ENCODE data around the gene SOCS1. TPM values are rescaled to one million over a fixed set of nuclear protein-coding genes. Genes with fewer than 3 reads are reported as not detected.

Gene SOCS1
- polyA plus RNA-seq, 1 of the 3 experiments (the other 2 are of a cell fraction) = 8.6 TPM

- Histone ChIP-seq H3K9me3 (no peaks in the 10 kb centered on the region), H3K27ac (ENCODE audit: low read depth in 2 of 2, low read length in 1 of 2) (no peak overlapping the region), H3K9me2 (no peaks in the 10 kb centered on the region), H4K20me1 (ENCODE audit: insufficient read depth) (no peaks in the 10 kb centered on the region), H3K4me1 (ENCODE audit: control insufficient read depth in 1 of 2, insufficient read depth in 2 of 2, low read depth in 1 of 2, low read length in 1 of 2) (no peaks in the 10 kb centered on the region), H3K27me3 (ENCODE audit: insufficient read depth) (no peaks in the 10 kb centered on the region), H3K4me3 (ENCODE audit: low read depth in 2 of 2, low read length in 1 of 2) (no peak overlapping the region), H3K79me2 (ENCODE audit: insufficient read depth) (no peaks in the 10 kb centered on the region), H3F3A (replicated peaks; ENCODE audit: insufficient read depth) (peaks cover 6% of the 10 kb centered on the region), H3K9ac (no peak overlapping the region), H3K4me2 (no peak overlapping the region), H3K36me3 (replicated peaks in 1 of 2; ENCODE audit: control insufficient read depth in 1 of 2, insufficient read depth in 2 of 2, low read length in 1 of 2) (no peaks in the 10 kb centered on the region), H2AFZ (ENCODE audit: low read depth) (no peak overlapping the region)
- TF ChIP-seq MAX (IDR thresholded peaks at IDR 0.05; ENCODE audit: low read depth) = no peak
- no peak for TF ChIP-seq FOXM1 (IDR thresholded peaks at IDR 0.05; ENCODE audit: low read depth)
- no peak for TF ChIP-seq TCF12 (IDR thresholded peaks at IDR 0.05)
- TF ChIP-seq POLR2AphosphoS5 (IDR thresholded peaks at IDR 0.05; ENCODE audit: low read depth, low read length) = no peak
- no peak for TF ChIP-seq RXRA (IDR thresholded peaks at IDR 0.05; ENCODE audit: borderline replicate concordance, low read depth)
- TF ChIP-seq YY1 (IDR thresholded peaks at IDR 0.05; ENCODE audit: low read depth) = no peak
- no peak for TF ChIP-seq GATA2 (CRISPR knock-in tag; IDR thresholded peaks at IDR 0.05)
- no peak for TF ChIP-seq RFX5 (IDR thresholded peaks at IDR 0.05; ENCODE audit: low read length)
- TF ChIP-seq SIN3A (IDR thresholded peaks at IDR 0.05; ENCODE audit: borderline replicate concordance, low read depth, low read length) = no peak
- no peak for TF ChIP-seq ZBTB33 (IDR thresholded peaks at IDR 0.05; ENCODE audit: borderline replicate concordance, low read depth)
- no peak for TF ChIP-seq USF1 (IDR thresholded peaks at IDR 0.05; ENCODE audit: borderline replicate concordance, low read depth)
- no peak for TF ChIP-seq IRF3 (IDR thresholded peaks at IDR 0.05; ENCODE audit: low read depth, low read length)
- TF ChIP-seq RAD21 (IDR thresholded peaks at IDR 0.05; ENCODE audit: low read length) = no peak
- TF ChIP-seq TEAD4 (IDR thresholded peaks at IDR 0.05; ENCODE audit: borderline replicate concordance, insufficient read depth) = no peak
- TF ChIP-seq RCOR1 (IDR thresholded peaks at IDR 0.05; ENCODE audit: low read length) = no peak
- no peak for TF ChIP-seq CHD2 (IDR thresholded peaks at IDR 0.05; ENCODE audit: low read length, partially characterized antibody)
- no peak for TF ChIP-seq FOXJ3 (CRISPR knock-in tag; IDR thresholded peaks at IDR 0.05)
- TF ChIP-seq ELF1 (IDR thresholded peaks at IDR 0.05) = no peak
- no peak for TF ChIP-seq MEF2A (IDR thresholded peaks at IDR 0.05; ENCODE audit: borderline replicate concordance, low read depth)
- POLR2A ChIA-PET = no interaction called here
- DNase-seq = no peak
- CTCF ChIA-PET = interaction anchor here (0.7 to 2.3 kb wide), 3 partner anchors 9 to 282 kb away, joined by 3 to 13 read pairs (median 3); partner anchors contain the start of gene SOCS1
These were observed 10.0 kb downstream of the SOCS1 start for GRCh38 chr16:11245988-11246387.
